ENCODE measurements around the gene TTLL3. TPM values are rescaled to one million over a fixed set of nuclear protein-coding genes. Genes with fewer than 3 reads are reported as not detected.

The TTLL3 gene
- total and polyA plus RNA-seq, 2 of the 13 experiments (the other 11 are each of a cell fraction or from before 2014, with no cell fraction given) = 9.5 to 51.2 TPM

DNA sequence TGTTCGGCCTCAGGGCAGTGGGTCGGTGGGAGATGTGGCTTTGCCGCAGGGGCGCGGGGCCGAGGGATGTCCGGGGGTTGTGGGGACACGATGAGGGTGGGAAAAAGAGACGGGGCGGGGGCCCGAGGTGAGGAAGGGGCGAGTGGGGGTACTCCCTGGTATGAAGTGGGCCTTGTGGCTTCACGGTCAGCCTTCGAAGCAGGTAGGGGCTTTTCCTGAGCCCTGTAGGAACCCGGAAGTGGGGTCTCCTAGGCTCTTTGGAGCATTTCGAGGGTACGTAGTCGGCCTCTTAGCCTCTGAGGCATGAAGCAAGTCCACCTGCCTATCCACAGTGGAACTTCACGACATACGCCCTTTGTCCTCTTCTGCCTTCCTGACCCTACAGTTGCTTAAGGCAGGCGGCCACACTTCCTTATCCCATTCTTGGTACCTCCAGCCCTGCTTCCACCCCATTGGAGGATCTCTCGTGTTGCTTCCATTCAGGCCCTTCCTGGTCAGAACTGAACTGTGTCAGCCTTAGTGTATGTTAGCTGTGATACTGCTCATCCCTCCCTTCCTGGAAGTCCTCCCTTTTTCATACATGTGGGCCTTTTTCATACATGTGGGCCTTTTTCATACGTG is 16.8 kb upstream of the TTLL3 start (continued):
- TF ChIP-seq SIN3A (IDR thresholded peaks at IDR 0.05; ENCODE audit: borderline replicate concordance, low read depth, low read length) (0 out of 2 replicates have a peak, but pooled peaks have one; percentile 23), ZNF441 (CRISPR knock-in tag; IDR thresholded peaks at IDR 0.05; ENCODE audit: borderline replicate concordance) (no peak), XBP1 (CRISPR knock-in tag; IDR thresholded peaks at IDR 0.05) (no peak), TAF15 (IDR thresholded peaks at IDR 0.05; ENCODE audit: low read depth, low read length, poor library complexity, severe bottlenecking) (no peak), ZNF577 (CRISPR knock-in tag; IDR thresholded peaks at IDR 0.05; ENCODE audit: borderline replicate concordance, low read depth) (no peak), CC2D1A (CRISPR knock-in tag; IDR thresholded peaks at IDR 0.05) (no peak), ZNF354B (CRISPR knock-in tag; IDR thresholded peaks at IDR 0.05) (no peak), NFIC (IDR thresholded peaks at IDR 0.05; ENCODE audit: low read length) (no peak), SRSF1 (optimal IDR thresholded peaks at IDR 0.05; ENCODE audit: low read depth, low read length) (no peak), HNF4G (IDR thresholded peaks at IDR 0.05; ENCODE audit: borderline replicate concordance, low read depth, low read length) (no peak), HNF4G (CRISPR knock-in tag; IDR thresholded peaks at IDR 0.05; ENCODE audit: borderline replicate concordance, low read depth) (no peak), ZKSCAN8 (CRISPR knock-in tag; IDR thresholded peaks at IDR 0.05; ENCODE audit: borderline replicate concordance) (no peak), ZNF567 (CRISPR knock-in tag; IDR thresholded peaks at IDR 0.05; ENCODE audit: borderline replicate concordance) (no peak), ZC3H4 (CRISPR knock-in tag; IDR thresholded peaks at IDR 0.05; ENCODE audit: borderline replicate concordance) (no peak; the same call in 1 of the 2 replicates)
- TF ChIP-seq, protein P1, sequence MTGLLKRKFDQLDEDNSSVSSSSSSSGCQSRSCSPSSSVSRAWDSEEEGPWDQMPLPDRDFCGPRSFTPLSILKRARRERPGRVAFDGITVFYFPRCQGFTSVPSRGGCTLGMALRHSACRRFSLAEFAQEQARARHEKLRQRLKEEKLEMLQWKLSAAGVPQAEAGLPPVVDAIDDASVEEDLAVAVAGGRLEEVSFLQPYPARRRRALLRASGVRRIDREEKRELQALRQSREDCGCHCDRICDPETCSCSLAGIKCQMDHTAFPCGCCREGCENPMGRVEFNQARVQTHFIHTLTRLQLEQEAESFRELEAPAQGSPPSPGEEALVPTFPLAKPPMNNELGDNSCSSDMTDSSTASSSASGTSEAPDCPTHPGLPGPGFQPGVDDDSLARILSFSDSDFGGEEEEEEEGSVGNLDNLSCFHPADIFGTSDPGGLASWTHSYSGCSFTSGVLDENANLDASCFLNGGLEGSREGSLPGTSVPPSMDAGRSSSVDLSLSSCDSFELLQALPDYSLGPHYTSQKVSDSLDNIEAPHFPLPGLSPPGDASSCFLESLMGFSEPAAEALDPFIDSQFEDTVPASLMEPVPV (CRISPR knock-in tag; IDR thresholded peaks at IDR 0.05) = peak; percentile 87; the same call in 1 of the 2 replicates
- TF ChIP-seq, protein P2, sequence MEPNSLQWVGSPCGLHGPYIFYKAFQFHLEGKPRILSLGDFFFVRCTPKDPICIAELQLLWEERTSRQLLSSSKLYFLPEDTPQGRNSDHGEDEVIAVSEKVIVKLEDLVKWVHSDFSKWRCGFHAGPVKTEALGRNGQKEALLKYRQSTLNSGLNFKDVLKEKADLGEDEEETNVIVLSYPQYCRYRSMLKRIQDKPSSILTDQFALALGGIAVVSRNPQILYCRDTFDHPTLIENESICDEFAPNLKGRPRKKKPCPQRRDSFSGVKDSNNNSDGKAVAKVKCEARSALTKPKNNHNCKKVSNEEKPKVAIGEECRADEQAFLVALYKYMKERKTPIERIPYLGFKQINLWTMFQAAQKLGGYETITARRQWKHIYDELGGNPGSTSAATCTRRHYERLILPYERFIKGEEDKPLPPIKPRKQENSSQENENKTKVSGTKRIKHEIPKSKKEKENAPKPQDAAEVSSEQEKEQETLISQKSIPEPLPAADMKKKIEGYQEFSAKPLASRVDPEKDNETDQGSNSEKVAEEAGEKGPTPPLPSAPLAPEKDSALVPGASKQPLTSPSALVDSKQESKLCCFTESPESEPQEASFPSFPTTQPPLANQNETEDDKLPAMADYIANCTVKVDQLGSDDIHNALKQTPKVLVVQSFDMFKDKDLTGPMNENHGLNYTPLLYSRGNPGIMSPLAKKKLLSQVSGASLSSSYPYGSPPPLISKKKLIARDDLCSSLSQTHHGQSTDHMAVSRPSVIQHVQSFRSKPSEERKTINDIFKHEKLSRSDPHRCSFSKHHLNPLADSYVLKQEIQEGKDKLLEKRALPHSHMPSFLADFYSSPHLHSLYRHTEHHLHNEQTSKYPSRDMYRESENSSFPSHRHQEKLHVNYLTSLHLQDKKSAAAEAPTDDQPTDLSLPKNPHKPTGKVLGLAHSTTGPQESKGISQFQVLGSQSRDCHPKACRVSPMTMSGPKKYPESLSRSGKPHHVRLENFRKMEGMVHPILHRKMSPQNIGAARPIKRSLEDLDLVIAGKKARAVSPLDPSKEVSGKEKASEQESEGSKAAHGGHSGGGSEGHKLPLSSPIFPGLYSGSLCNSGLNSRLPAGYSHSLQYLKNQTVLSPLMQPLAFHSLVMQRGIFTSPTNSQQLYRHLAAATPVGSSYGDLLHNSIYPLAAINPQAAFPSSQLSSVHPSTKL (CRISPR knock-in tag; IDR thresholded peaks at IDR 0.05) = no peak
- TF ChIP-seq, protein P3, sequence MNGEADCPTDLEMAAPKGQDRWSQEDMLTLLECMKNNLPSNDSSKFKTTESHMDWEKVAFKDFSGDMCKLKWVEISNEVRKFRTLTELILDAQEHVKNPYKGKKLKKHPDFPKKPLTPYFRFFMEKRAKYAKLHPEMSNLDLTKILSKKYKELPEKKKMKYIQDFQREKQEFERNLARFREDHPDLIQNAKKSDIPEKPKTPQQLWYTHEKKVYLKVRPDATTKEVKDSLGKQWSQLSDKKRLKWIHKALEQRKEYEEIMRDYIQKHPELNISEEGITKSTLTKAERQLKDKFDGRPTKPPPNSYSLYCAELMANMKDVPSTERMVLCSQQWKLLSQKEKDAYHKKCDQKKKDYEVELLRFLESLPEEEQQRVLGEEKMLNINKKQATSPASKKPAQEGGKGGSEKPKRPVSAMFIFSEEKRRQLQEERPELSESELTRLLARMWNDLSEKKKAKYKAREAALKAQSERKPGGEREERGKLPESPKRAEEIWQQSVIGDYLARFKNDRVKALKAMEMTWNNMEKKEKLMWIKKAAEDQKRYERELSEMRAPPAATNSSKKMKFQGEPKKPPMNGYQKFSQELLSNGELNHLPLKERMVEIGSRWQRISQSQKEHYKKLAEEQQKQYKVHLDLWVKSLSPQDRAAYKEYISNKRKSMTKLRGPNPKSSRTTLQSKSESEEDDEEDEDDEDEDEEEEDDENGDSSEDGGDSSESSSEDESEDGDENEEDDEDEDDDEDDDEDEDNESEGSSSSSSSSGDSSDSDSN (CRISPR knock-in tag; IDR thresholded peaks at IDR 0.05) = 0 out of 2 replicates have a peak, but pooled peaks have one; percentile 1
- TF ChIP-seq, protein P4, sequence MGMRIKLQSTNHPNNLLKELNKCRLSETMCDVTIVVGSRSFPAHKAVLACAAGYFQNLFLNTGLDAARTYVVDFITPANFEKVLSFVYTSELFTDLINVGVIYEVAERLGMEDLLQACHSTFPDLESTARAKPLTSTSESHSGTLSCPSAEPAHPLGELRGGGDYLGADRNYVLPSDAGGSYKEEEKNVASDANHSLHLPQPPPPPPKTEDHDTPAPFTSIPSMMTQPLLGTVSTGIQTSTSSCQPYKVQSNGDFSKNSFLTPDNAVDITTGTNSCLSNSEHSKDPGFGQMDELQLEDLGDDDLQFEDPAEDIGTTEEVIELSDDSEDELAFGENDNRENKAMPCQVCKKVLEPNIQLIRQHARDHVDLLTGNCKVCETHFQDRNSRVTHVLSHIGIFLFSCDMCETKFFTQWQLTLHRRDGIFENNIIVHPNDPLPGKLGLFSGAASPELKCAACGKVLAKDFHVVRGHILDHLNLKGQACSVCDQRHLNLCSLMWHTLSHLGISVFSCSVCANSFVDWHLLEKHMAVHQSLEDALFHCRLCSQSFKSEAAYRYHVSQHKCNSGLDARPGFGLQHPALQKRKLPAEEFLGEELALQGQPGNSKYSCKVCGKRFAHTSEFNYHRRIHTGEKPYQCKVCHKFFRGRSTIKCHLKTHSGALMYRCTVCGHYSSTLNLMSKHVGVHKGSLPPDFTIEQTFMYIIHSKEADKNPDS (CRISPR knock-in tag; IDR thresholded peaks at IDR 0.05) = no peak

Data from HepG2 (cell line).